PC-9 (cell line): ENCODE data around the gene PLK2. TPM values are rescaled to one million over a fixed set of nuclear protein-coding genes. Genes with fewer than 3 reads are reported as not detected.

Experiments used
- BruUV-seq: library from RNA; stranded (reverse); fragments of 400-500 nt; replicated peaks from 2 replicates; lab custom pipeline; 2021; lab: Mats Ljungman, UMichigan
- CTCF ChIA-PET: fragments of 300-600 bp; sonication (Branson Sonifier 250); formaldehyde crosslinking; loops from one replicate; lab custom pipeline; 2022; ENCODE audit warnings: antibody characterized with exemption; lab: Charles Lee
- POLR2A ChIA-PET: fragments of 300-600 bp; sonication (Branson Sonifier 250); formaldehyde crosslinking; loops from one replicate; lab custom pipeline; 2022; ENCODE audit warnings: antibody characterized with exemption; ENCODE audit not compliant: unreplicated experiment; lab: Charles Lee
- DNase-seq, 2 experiments: peaks; one replicate each; pipeline versions ENCODE4 v3.0.0 to v3.0.0-alpha.2; 2015 to 2022; ENCODE audit warnings: mixed read lengths in 1 of 2
- H2AFZ ChIP-seq: fragments of 200-600 bp; sonication (generic); 2 replicates; pipeline ENCODE4 v1.8.1; 2017; ENCODE audit warnings: antibody characterized with exemption
- H3F3A ChIP-seq: fragments of 200-600 bp; sonication (generic); 2 replicates; pipeline ENCODE4 v1.8.1; 2017; ENCODE audit warnings: antibody characterized with exemption, mild to moderate bottlenecking, low read depth; ENCODE audit not compliant: insufficient read depth
- H3K27ac ChIP-seq: fragments of 200-600 bp; sonication (generic); 2 replicates; pipeline ENCODE4 v1.6.1; 2016; ENCODE audit warnings: mixed run types
- H3K27me3 ChIP-seq: fragments of 200-600 bp; sonication (generic); 2 replicates; pipeline ENCODE4 v1.6.1; 2016; ENCODE audit warnings: low read depth, mixed run types; ENCODE audit not compliant: insufficient read depth
- H3K36me3 ChIP-seq: fragments of 200-600 bp; sonication (generic); 2 replicates; pipeline ENCODE4 v1.6.1; 2016; ENCODE audit warnings: low read depth, mixed run types
- H3K4me1 ChIP-seq: fragments of 200-600 bp; sonication (generic); replicated peaks from 2 replicates; pipeline ENCODE4 v1.6.1; 2016; ENCODE audit warnings: mixed run types; ENCODE audit not compliant: insufficient read depth
- H3K4me2 ChIP-seq: fragments of 200-600 bp; sonication (generic); 2 replicates; pipeline ENCODE4 v1.6.1; 2017; ENCODE audit warnings: mixed run types
- H3K4me3 ChIP-seq: fragments of 200-600 bp; sonication (generic); 2 replicates; pipeline ENCODE4 v1.6.1; 2016; ENCODE audit warnings: mixed run types
- H3K79me2 ChIP-seq: fragments of 200-600 bp; sonication (generic); 2 replicates; pipeline ENCODE4 v1.6.1; 2017; ENCODE audit warnings: low read depth, mixed run types
- H3K9me2 ChIP-seq: fragments of 200-600 bp; sonication (generic); 2 replicates; pipeline ENCODE4 v1.8.1; 2017; ENCODE audit warnings: mild to moderate bottlenecking; ENCODE audit not compliant: insufficient read depth
- H3K9me3 ChIP-seq: fragments of 200-600 bp; sonication (generic); 2 replicates; pipeline ENCODE4 v1.8.1; 2016; ENCODE audit warnings: low read depth; ENCODE audit not compliant: insufficient read depth
- H4K20me1 ChIP-seq: fragments of 200-600 bp; sonication (generic); 2 replicates; pipeline ENCODE4 v1.8.1; 2017; ENCODE audit not compliant: insufficient read depth
- EZH2 ChIP-seq: fragments of 200-600 bp; sonication (generic); IDR thresholded peaks from 2 replicates; pipeline ENCODE4 v1.8.0; 2017; ENCODE audit warnings: antibody characterized with exemption, low read depth
- intact Hi-C: fragments of 100-400 bp; cut with micrococcal nuclease; formaldehyde crosslinking; loops from one replicate; pipeline ENCODE4 v1.10.0; 2022; ENCODE audit not compliant: unreplicated experiment
- total RNA-seq: library from RNA; stranded (reverse); gene quantifications from 2 replicates; pipeline ENCODE4 v1.2.3, GENCODE V29; 2021
- TF ChIP-seq, protein P1 (sequence below): fragments of 200-600 bp; sonication (generic); conservative IDR thresholded peaks from 2 replicates; pipeline ENCODE4 v1.6.1; 2017; ENCODE audit warnings: mixed run types, antibody characterized with exemption, mild to moderate bottlenecking, moderate library complexity

PLK2 gene
- total RNA-seq, 1 experiment from 2014 or later = 508 TPM

DNA sequence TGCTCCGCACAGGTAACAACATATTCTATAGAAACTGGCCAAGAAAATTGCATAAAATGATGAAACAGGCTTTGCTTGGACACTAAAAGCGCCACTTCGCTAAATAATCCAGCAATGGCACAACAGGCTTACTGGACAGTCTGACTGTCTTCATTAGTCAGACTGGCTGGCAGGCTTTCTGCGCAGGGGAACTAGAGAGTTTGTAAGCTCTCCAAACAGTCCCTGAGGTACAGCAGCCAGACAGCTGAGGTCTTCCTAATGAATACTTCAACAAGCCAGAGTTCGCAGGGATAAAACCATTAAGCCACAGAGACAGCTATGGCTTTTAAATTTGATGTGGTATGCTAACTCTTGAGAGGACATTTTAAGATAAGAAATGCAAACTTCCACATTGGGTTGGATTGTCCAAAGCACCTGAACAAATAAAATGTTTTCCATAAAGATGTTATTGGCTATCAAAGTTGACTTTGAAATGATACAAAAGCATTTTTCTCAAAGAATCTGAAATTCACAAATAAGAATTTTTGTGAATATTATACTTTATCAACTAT lies 20.7 kb downstream of the PLK2 start:
- no peaks in the 10 kb centered on the region for H3K36me3 ChIP-seq
- ChIA-PET POLR2A (interaction anchor here (0.6 kb wide), 1 partner anchor 12 kb away, joined by 3 read pairs; no protein-coding TSS in a partner anchor), CTCF (no interaction called here)
- H3K27me3 ChIP-seq = no peaks in the 10 kb centered on the region
- DNase-seq = no peak
- H3K4me3 ChIP-seq = no peak overlapping the region
- no TSS peak for BruUV-seq
- intact Hi-C loops = no loop called here
- no peak overlapping the region for H3K4me2 ChIP-seq
- no peak overlapping the region for H3K27ac ChIP-seq
- H3K9me2 ChIP-seq = no peaks in the 10 kb centered on the region
- no peaks in the 10 kb centered on the region for H3K79me2 ChIP-seq
- H2AFZ ChIP-seq = no peak overlapping the region
- H3F3A ChIP-seq = no peaks in the 10 kb centered on the region
- TF ChIP-seq, protein P1, sequence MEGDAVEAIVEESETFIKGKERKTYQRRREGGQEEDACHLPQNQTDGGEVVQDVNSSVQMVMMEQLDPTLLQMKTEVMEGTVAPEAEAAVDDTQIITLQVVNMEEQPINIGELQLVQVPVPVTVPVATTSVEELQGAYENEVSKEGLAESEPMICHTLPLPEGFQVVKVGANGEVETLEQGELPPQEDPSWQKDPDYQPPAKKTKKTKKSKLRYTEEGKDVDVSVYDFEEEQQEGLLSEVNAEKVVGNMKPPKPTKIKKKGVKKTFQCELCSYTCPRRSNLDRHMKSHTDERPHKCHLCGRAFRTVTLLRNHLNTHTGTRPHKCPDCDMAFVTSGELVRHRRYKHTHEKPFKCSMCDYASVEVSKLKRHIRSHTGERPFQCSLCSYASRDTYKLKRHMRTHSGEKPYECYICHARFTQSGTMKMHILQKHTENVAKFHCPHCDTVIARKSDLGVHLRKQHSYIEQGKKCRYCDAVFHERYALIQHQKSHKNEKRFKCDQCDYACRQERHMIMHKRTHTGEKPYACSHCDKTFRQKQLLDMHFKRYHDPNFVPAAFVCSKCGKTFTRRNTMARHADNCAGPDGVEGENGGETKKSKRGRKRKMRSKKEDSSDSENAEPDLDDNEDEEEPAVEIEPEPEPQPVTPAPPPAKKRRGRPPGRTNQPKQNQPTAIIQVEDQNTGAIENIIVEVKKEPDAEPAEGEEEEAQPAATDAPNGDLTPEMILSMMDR = no peak
- no peak for TF ChIP-seq EZH2
- H3K4me1 ChIP-seq = no peaks in the 10 kb centered on the region
- H4K20me1 ChIP-seq = no peaks in the 10 kb centered on the region
- no peaks in the 10 kb centered on the region for H3K9me3 ChIP-seq

DNA sequence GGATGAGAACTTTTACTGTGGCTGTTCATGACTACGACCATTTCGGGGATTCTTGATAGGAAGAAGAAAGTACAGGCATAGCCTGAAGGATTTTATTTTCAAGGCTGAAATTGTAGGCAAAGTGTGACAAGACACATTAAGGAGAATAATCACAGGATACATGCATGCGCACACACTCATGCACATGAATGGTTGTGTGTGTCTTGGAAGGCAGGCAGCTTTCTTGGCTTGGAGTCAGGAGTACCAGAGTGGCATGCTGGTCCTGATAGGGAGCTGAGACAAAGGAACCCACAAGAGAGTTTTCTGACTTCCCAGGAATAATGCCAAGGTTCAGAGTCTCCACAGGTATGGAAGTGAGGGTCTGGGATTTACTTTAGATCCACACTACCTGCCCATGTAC lies 22.2 kb downstream of the PLK2 start:
- Histone ChIP-seq H2AFZ (no peak overlapping the region), H3K4me2 (no peak overlapping the region), H3K27me3 (no peaks in the 10 kb centered on the region), H3K79me2 (no peaks in the 10 kb centered on the region), H3K9me2 (no peaks in the 10 kb centered on the region), H3F3A (no peaks in the 10 kb centered on the region), H3K4me1 (no peaks in the 10 kb centered on the region), H3K27ac (no peak overlapping the region), H3K36me3 (no peaks in the 10 kb centered on the region), H4K20me1 (no peaks in the 10 kb centered on the region), H3K9me3 (no peaks in the 10 kb centered on the region), H3K4me3 (no peak overlapping the region)
- CTCF ChIA-PET = no interaction called here
- BruUV-seq = no TSS peak
- DNase-seq = no peak
- no peak for TF ChIP-seq EZH2
- TF ChIP-seq, protein P1 = no peak
- intact Hi-C loops = no loop called here
- POLR2A ChIA-PET = no interaction called here

DNA sequence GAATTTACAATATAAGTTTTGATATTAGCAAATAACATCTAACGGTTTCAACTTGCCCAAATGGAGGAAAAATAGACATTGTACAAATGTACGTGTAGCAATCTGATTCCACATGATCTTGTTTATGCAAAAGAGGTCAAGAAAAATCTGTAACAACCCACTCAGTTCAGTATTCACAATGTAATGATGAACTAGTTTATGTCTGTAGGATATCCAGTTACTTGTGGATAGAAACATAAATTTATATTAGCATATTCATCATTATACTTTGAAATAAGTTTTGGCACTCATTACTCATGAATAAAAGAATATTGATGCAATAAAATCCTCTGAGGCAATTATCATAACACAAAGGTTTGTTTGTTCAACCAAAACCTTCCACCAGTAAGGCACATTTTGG lies 28.1 kb downstream of the PLK2 start:
- ChIA-PET CTCF (no interaction called here), POLR2A (no interaction called here)
- no peaks in the 10 kb centered on the region for H4K20me1 ChIP-seq
- H3K27ac ChIP-seq = no peak overlapping the region
- H3K27me3 ChIP-seq = no peaks in the 10 kb centered on the region
- no peak for DNase-seq
- 0 out of 2 replicates have a peak, but pooled peaks cover 3% of the 10 kb centered on the region for H3K9me3 ChIP-seq
- H2AFZ ChIP-seq = no peak overlapping the region
- intact Hi-C loops = no loop called here
- BruUV-seq = no TSS peak
- no peaks in the 10 kb centered on the region for H3K4me1 ChIP-seq
- H3K4me2 ChIP-seq = no peak overlapping the region
- no peaks in the 10 kb centered on the region for H3K79me2 ChIP-seq
- H3F3A ChIP-seq = no peaks in the 10 kb centered on the region
- H3K9me2 ChIP-seq = no peaks in the 10 kb centered on the region; the same call in 1 of the 2 replicates
- H3K36me3 ChIP-seq = no peaks in the 10 kb centered on the region
- H3K4me3 ChIP-seq = no peak overlapping the region
- TF ChIP-seq, protein P1 = no peak
- TF ChIP-seq EZH2 = no peak
